Fibroblast of skin of left biceps (primary cell): ENCODE data around the gene HMX1.

Experiments
- DNase-seq, 2 experiments: peaks; one replicate each; pipeline ENCODE4 v3.0.0-alpha.2; 2013; ENCODE audit warnings: low read depth in 2 of 2

The HMX1 gene

DNA sequence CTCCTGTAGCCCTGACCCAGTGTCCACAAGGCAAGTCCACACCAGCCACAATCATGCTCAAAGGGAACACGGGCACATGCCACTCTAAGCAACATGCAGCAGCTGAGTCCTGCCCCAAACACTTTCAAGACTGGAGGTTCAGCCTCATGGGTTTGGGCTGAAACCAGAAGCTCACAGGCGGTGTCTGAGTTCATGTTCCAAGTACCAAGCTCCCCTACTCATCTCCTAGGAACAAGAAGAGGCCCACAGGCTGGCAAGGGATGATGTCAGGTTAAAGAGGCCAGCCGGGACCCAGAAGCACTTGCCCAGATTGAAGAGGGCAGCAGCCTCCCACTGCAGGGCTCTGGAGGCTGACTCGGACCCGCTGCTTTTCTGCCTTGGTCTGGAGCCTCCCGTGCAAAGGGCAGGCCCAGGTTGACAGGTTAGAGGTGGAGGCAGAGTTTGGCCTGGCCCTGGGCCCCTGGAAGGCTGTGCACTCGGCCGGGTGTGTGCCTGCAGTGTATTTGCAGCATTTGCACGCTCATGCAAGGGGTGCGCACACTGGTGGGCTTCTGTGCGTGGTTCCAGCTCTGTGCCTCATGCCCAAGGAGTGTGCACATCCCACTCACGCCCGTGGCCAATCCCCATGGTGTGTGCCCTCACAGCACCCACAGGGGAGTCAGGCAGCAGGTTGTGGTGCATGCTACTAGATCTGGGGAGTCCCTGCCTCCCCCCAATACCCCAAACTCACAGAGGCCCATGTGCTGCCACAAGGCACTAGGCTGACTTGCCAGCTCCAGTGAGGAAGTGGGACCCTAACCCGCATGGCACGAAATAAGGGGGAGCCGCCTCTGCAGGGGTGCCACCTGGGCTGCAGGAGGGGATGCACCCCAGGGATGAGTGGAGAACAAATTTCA is 2.4 kb downstream of the HMX1 start:
- no peak for DNase-seq

DNA sequence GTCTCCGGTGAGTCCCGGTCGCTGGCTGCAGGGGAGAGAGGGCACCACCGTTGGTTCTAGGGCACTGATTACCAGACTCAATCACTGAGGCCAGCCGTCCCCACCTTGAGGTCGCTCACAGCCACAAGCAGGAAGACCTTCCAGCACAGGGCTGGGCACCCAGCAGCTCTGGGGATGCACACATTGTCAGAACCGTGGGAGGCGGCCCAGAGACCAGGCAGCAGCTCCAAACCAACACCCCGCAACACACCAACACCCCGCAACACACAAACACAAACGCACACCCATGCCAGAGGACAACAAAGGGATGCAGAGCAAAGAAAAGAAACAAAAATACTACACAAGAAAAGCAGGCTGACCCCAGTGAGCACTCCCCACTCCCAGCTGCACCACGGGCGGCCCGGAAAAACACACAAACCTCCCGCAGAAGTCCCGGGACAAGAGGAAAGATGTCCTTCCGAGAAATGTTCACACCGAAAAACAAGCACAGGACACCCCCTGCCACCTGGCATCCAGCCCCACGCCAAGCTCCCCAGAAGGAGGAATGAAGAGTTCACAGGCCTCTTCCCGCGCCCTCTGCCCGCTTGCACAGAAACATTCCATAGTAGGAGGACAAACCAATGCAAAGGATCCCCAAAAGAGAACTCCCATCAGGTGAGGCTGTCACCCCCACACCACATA is 3.2 kb downstream of the HMX1 start:
- no peak for DNase-seq

DNA sequence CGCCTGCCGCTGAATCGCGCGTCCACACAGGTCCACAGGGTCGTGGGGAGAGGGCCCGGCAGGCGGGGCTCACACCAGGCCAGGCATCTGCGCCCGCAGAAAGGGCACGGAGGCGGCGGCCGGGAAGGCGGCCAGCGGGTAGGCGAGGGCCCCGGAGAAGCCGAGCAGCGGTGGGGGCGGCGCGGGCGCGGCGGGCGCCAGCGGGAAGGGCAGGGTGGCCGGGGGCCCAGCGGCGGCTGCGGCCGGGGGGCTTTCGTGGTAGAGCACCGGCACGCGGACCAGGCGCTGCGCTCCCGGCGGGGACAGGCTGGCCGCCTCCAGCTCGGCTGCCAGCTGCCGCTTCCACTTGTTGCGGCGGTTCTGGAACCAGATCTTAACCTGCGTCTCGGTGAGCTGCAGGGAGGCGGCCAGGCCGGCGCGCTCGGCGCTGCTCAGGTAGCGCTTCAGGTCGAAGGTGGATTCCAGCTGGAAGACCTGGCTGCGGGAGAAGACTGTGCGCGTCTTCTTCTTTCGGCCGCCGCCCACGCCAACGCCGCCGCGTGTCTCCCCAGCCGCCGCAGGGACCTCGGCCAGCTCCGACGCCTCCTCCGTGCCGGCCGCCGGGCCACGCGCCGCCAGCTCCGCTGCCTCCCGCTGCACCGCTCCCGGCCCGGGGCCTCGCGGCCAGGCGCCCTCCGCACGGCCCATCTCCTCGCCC is 3.9 kb downstream of the HMX1 start:
- no peak for DNase-seq

DNA sequence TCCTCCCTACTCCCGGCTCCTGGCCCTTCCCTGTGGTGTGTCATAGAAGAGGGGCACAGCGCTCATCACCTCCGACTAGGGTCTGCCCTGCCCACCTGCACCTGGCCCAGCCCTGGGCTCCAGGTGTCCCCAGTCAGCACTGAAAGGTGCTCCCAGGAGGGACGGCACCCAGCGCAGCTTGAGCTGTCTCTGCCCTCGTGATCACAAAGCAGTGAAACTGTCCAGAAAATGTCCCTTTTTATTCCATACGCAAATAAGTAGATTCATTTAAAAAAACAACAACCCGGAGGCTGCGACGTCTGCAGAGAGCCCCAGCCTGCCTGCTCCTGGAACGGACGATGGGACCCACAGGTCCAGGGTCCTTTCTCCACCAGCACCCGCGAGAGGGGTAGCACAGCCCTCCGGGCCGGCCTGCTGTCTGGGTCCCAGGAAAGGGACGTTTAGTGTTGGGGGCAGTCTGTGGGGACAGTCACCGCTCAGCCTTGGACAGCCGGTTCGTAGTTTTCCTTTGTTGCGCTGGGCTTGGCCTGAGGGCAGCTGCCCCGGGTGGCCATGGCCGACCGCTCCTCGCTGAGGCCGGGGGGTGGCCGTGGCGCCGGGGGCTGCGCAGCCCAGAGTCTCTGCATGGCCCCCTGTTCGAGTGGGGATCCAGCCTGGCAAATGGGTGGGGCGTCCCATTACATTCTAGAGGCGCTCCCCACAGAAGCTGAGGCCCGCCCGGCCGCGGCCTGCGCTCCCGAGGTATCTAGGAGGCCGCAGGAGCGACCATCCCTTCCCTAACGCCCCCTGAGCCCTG is 4.6 kb downstream of the HMX1 start:
- DNase-seq = no peak

DNA sequence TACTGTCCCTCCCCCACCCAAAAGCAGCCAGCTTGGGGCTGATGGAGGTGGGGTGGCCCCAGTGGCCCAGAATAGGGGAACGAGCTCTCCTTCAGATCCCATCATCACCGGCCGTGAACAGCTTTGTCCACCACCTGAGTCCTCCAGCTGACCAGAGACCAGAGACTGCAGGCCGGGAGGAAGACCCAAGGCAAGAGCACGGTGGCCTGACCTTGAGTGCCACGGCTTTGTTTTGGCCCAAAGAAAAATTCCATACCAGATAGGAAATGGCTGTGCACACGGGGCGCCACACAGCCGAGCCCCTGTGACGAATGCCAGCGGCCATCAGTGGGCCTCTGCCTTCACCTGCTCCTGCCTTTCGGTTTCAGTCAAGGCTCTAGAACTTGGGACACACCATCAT is 5.2 kb downstream of the HMX1 start:
- no peak for DNase-seq

DNA sequence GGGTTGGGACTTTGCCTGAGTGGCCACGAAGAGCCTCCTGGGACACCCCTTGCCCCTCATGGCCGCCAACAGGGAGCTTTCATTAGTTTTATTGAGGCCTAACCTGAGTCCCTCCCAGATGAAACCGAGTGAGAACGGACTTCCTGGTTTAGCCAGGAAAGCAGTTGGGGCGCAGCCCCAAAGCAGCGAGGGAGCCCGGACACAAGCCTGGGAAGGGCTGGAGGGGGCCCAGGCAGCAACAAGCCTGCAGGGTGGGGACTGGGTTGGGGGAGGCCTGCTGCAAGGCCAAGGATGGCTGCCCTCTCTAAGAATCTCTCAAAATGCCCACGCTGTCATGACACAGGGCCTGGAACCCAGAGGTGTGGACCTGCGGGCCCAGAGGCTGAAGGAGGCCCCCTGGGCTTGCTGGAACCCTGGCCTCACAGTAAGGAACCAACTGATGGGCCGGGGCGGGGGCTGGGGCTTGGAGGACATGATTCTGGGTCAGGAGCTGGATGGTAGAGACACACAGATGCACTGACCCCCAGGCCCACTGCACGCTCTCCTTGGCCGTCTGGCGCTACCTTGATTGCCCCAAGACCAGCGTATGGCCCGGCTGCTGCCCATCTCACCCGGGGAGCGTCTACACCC is 5.8 kb downstream of the HMX1 start:
- no peak for DNase-seq

DNA sequence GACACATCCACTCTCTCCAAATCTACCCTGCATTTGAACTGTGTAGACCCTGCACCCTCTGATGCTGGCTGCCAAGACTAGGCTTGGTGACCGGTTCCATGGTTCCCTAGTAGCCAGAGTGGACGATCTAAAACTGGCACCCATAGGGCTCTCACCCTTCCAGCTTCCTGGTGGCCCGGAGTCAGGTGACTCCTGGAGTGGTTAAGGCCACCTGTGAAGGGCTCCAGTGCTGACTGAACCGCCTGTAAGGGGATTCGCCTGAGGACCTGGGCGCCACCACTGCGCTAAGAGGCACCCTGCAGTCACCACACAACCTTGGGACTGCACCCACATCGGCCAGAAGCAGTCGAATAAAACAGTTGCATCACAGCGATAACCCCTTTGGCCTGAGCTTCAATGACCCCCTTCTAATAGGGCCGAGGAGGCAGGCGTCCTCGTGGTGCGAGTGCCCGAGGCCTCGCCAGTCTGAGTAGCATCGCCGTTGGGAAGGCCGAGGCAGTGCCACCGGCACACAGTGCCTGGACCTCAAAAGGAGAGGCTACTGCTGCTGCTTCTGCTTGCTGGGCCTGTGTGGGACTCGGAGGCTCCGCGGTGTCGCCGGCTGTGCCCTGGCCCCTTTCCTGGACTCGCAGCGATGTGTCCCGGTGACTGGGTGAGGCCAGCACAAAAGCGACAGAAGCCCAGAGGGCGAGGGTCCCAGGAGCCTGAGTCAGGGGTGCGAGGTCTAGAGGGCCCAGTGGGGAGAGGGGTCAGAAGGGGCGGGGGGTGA is 6.5 kb downstream of the HMX1 start:
- no peak for DNase-seq

DNA sequence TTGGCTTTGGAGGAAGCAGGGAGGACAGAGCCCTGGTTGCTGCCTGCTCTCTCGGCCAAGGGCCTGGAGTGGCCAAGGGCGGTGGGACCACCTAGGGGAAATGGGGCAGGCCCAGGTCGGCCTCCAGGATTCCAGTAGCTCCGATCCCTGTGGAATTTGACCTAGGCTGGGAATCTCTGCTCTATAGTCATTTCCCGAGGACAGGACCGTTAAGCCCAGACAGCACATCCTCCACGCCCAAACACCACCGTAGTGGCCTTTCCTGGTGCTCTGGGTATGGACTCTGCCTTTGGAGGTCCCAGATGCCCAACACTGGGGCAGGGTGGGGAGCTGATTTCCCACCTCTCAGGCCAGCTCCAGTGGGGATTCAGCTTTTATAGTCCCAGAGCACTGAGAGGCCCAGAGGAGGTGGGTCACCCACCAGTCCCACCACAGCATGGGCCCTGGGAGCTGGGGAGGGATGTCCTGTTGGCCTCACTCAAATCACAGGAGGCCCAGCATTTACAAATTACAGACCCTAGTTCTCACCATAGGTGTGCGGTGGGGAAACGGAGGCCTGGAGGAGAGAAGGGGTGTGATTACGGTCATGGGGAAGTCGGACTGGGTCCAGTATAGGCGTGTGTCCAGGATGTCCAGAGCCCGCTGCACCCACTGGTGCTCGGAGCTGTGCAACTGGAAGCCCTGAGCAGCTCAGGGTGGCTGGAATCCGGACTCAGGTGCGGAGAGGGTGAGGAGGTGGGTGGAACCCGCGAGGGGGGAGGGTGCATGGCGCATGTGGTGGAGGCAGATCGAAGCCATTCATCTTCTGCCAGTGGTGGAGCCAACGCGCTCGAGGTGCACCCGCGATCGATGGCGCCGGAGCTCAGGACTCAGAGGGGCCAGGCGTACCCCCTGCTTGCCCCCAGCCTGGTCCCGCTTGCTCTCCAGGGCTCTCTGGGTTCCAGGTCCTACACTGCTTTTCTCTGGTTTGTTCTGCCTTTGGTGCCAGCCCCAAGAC is 7.7 kb downstream of the HMX1 start:
- DNase-seq = no peak

DNA sequence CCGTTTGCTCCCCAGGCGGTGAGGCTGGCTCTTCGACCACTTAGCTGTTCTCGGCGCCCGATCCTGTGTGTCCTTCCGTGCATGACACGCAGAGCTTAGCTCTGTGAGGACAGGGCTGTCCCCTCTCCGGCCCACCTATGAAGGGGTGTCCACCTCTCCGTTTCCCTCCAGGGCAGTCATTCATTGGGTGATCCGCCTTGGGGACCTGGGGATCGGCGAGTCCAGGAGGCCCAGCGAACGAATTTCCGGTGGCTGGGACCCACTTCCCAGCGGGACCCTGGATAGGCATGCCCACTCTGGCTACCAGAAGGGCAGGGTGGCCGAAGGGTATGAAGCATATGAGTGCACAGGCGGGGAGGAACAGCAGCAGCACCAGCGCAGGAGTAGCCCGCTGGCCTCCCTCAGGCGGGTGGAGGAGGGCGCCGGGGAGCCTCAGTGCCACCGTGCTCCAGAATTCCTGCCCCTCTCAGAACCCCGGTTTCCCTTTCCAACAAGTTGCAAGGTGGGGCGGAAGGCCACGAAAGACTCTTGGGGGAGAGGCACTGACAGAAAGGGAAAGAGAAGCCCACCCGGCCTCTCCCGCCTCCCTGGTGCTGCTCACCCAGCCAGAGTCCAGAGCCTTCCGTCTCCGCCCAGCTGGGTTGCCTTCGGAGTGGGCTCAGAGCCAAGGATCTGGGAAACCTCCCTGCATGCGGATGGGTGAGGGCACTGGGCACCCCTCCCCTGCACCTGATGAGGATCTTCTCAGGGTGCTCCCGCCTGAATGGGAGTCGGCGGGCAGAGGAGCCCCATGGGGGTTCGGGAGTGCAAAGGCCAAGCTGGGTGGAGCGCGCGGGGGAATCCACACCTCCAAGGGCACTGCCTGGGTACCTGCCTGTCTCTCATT is 8.6 kb downstream of the HMX1 start:
- DNase-seq = no peak

DNA sequence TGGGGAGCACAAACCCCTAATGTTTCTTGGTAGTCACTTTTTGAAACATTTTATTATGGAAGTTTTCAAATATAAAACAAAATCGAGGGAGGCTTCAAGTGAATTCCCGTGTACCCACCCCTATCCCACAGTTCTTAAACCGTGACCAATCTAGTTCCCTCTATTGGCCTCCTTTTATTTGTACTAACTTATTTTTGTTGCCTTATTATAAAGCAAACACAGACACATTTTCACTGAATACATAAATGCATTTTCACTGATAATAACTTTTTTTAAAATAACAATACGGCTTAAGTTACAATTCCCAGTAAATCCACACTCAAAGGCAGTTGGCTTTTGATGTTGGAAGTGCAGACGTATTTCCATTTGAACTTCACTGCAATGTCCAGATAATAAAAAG is 9.3 kb downstream of the HMX1 start:
- DNase-seq = no peak

DNA sequence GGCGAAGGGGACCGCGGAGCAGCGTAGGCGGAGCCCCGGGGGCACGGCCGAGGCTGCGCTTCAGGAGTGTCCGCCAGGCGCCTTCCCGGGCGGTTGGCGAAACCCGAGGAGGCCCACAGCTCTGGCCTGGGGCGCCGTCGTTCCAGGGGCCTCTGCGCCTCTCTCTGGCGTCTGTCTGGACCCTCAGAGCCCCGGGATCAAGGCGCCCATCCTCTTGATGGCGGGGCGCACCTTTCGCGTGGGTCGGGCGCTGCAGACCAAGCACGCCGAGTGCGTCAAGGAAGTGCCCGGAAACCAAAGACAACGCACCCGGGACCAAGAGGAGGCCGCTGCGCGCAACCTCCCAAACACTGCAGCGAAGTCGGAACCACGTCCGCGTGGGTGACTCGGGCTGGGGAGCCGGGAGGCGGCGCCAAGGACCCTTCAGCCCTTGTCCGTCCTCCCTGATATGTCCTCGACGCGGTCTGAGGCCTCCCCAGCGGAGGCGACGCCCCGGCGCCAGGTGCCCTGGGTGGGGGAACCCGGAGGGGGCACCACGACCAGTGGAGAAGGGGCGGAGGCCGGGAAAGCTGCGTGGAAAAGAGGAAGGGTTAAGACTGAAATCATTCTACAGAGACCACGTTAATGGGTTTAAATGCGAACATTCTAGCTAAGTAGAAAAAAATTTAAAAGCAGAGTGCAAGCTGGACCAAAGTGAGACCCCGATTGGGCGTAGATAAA is 9.9 kb downstream of the HMX1 start:
- no peak for DNase-seq

DNA sequence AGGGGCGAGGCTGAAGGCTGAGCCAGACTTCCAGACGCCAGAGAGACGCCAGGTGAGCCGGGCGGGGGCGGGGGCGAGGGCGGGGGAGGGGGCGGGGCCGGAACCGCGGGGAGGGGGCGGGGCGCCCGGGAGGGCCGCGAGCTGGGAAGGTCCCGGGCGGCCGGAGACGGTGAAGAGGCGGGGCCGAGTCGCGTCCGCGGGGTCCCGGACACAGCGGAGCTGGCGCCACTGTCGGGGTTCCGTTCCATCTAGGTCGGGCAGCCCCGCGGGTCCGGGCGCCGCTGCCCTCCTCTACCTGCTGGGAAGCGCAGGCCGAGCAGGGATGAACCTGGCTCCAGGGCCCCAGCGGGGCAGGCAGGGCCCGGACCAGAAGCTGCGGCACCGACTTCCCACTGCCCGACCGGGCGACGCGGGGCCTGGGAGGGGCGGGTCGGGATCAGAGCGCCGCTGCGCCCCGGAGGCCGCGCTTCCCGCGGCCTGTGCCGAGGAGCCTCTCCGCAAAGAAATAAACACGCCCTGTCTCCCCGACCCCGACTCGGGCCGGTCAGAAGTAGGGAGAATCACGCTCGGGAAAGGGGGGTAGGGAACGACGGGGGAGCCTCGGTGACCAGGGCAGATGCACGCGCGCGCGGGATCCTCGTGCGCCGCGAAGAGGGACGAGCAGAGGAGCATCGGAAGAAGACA is 10.6 kb downstream of the HMX1 start:
- no peak for DNase-seq

DNA sequence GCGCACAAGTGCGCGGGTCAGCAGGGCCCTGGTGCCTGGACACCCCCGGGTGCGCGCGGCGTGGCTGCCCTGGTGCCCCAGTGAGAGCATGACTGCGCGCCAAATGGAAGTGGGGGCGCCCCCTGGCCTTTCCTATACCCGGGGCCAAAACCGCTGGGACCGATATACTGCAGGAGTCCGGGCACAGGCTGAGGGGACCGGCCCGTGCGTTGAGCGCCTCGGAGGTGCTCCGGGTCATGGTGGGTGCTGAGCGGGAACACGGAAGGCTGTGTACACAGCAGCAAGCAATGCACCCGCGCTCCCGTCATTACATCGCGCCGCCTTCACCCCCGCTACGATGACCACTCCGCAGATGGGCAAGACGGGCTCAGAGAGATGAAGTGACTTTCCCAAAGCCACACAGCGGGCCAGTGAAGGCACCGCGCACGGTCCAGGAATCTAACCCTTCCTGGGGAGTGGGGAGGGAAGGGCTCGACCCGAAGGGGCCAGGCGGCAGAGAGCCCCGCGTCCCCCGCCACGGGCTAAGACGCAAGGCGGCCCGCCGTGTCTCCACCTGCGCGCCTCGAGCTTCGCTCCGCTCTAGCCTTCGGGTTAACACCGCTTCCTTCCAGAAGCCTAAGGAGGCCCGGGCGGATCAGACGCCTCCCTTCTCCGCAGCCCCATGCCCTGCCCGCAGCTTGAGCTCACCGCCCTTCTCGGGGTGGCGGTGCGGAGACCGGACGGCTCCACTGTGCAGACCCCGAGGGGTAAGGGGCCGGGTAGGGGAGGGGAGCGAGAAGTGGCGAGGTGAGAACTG is 11.3 kb downstream of the HMX1 start:
- DNase-seq = no peak

DNA sequence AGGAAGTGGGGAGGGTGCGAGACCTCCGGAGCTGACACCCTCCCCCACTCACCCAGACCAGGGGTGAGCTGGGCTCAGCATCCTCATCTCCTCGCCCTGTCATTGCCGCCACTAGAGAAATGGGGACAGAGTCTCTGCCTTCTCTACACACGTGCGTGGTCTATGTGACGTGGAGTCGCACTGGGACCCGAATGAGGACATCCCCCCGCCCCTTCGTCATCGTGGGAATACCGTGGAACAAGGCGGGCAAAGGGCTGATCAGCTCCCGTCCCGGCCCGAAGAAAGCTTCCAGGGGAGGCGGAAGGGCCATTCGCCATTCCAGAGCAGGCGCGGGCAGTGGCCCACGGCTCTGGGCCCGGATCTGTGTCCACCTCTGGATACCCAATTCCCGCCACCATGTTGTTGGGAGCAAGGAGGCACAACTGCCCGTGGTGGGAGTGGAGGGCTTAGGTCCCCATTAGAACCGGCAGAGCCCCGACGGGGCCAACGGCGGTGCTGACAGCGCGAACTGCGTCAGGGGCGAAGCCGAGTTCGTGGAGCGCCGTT is 12.0 kb downstream of the HMX1 start:
- DNase-seq = no peak

DNA sequence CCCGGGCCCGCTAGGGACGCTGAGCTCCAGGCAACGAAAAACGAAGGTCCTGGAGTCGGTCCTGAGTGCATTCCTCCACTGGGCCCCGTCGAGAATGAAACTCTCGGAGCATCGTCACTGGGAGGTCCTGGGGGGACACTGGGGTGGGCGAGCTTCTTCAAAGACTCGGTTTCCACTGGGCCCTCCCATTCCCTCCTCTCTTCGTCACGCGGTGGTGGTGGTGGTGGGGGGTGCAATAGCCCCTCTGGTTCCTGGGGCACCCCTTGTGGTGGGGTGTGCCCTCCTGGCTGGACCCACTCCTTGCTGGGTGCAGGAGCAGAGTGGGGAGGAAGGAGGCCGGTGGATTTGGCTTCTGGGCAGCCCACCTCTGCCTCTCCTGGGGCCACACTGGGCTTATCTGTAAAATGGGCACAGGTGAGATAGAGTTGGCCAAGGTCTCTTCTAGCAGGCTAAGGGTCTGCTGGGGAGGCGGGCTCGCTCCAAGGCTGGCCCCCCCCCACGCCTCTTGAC is 12.9 kb downstream of the HMX1 start:
- DNase-seq = no peak
